Measurements from ENCODE around the gene GLYAT.

GLYAT gene, protein sequence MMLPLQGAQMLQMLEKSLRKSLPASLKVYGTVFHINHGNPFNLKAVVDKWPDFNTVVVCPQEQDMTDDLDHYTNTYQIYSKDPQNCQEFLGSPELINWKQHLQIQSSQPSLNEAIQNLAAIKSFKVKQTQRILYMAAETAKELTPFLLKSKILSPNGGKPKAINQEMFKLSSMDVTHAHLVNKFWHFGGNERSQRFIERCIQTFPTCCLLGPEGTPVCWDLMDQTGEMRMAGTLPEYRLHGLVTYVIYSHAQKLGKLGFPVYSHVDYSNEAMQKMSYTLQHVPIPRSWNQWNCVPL

GRCh38 chr11:58731819-58732218 lies at the start of gene GLYAT:
TSS of gene GLYAT (minus strand) at chr11:58731943. CDS start at chr11:58724496, 7,447 bp downstream.
- TF ChIP-seq GATA3 (IDR thresholded peaks at IDR 0.05; ENCODE audit: low read depth, low read length) (no peak), GATA2 (IDR thresholded peaks at IDR 0.05; ENCODE audit: low read depth, low read length) (no peak)

- TF ChIP-seq GATA2 (IDR thresholded peaks at IDR 0.05; ENCODE audit: low read depth, low read length) (no peak), GATA3 (IDR thresholded peaks at IDR 0.05; ENCODE audit: low read depth, low read length) (no peak)
These were observed 49.6 kb upstream of the GLYAT start for GRCh38 chr11:58781345-58781744.

GRCh38 chr11:58780578-58780977 lies 48.8 kb upstream of the GLYAT start:
- TF ChIP-seq GATA3 (IDR thresholded peaks at IDR 0.05; ENCODE audit: low read depth, low read length): no peak
- no peak for TF ChIP-seq GATA2 (IDR thresholded peaks at IDR 0.05; ENCODE audit: low read depth, low read length)

DNA sequence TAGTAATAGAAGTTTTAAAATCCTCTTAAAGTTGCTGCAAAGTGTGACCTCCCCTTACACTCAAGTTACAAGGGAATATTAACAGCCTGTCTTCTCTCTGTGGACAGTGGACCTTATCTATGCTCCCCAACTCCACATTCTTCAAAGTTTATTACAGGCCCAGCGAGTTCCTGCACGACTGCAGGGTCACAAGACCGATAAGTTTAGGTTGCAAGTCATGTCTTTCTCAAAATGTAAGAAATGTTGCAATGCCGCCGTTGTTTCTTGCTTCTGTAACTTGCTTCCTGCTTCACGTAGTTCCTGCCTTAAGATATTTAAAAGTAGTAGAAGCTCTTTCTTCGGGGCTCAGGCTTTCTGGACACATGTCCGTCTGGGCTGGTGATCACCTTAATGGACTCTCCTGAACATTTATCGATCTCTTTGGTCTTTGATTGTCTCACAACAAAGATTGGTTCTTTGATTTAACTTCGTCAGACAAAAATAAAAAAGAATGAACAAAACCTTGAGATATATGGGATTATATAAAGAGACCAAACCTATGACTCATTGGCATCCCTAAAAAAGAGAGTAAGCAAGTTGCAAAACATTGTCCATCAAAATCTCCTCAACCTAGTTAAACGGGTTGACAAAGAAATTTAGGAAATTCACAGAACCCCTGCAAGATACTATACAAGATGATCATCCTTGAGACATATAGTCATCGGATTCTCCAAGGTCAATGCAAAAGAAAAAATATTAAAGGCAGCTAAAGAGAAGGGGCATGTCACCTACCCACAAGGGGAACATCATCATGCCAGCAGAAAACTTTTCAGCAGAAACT lies 45.4 kb upstream of the GLYAT start:
- TF ChIP-seq GATA3 (IDR thresholded peaks at IDR 0.05; ENCODE audit: low read depth, low read length): no peak
- TF ChIP-seq GATA2 (IDR thresholded peaks at IDR 0.05; ENCODE audit: low read depth, low read length): no peak

DNA sequence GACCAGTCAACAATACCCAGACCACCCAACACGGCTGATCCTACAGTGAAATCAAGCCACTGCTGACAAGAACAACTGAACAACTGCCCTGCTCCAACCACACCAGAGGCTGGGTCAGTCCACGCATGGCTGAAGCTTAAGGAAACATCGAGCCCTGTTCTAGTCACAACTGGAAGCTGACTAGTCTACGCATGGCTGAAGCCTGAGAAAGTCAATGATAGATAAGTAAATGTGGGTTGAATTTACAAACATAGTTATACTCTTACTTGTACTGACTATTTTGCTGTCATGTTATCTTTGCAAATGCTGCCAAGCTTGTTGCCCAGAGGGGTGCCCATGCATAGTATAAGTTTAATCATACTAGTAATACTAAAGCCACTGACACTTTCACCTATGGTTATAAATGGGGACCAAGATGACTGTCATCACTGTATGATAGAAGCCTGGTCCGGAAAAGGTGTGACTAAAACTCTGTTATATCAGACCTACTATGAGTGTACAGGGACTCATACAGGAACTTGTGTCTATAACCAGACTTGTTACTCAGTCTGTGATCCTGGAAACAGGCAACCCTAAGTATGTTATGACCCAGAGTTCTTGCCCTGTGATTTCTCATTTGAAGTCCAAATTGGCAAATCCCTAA lies 43.4 kb upstream of the GLYAT start:
- TF ChIP-seq GATA2 (IDR thresholded peaks at IDR 0.05; ENCODE audit: low read depth, low read length): no peak
- TF ChIP-seq GATA3 (IDR thresholded peaks at IDR 0.05; ENCODE audit: low read depth, low read length): no peak

- TF ChIP-seq GATA3 (IDR thresholded peaks at IDR 0.05; ENCODE audit: low read depth, low read length): no peak
- TF ChIP-seq GATA2 (IDR thresholded peaks at IDR 0.05; ENCODE audit: low read depth, low read length): no peak
These were observed 42.4 kb upstream of the GLYAT start for GRCh38 chr11:58774164-58774593.

GRCh38 chr11:58773337-58773736 lies 41.6 kb upstream of the GLYAT start:
- TF ChIP-seq GATA2 (IDR thresholded peaks at IDR 0.05; ENCODE audit: low read depth, low read length) (no peak), GATA3 (IDR thresholded peaks at IDR 0.05; ENCODE audit: low read depth, low read length) (no peak)

DNA sequence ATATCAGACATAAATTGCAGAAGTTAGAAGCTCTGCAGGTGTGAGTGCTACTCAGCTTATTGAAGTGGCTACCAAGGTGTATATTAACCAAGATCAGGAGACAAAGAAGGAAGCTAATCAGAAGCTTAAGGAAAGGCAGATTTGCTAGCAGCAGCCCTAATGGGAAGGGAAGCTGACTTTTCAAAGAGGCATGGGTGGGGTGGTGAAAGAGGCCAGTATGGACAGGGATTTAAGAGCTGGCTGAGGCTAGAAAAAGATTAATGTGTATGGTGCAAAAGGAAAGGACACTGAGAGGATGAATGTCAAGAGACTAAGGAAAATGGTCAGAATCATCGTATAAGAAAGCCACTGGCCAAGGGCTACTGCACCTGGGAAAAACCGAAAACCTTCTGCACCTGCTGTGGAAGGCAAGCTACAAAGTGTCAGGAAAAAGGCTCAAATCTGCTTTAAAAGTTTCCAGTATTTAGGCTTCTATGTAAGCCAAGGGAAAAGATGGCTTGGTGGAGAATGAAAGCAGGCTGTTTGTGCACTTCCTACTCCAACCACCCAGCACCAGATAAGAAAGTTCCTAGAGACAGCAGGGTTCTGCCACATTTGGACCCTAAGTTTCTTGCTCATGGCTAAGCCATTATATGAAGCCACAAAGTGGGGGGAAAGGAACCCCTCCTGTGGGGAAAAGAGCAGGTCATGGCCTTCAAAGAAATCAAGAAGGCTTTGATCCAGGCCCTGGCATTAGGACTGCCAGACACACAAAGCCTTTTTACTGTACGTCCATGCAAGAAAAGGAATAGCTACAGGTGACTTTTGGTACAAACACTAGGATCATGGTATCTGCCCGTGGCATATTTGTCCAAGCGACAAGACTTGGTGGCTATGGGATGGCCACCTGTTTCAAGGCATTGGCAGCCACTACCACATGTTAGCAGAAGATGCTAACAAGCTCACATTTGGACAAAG lies 40.9 kb upstream of the GLYAT start:
- TF ChIP-seq GATA2 (IDR thresholded peaks at IDR 0.05; ENCODE audit: low read depth, low read length) (no peak), GATA3 (IDR thresholded peaks at IDR 0.05; ENCODE audit: low read depth, low read length) (no peak)

DNA sequence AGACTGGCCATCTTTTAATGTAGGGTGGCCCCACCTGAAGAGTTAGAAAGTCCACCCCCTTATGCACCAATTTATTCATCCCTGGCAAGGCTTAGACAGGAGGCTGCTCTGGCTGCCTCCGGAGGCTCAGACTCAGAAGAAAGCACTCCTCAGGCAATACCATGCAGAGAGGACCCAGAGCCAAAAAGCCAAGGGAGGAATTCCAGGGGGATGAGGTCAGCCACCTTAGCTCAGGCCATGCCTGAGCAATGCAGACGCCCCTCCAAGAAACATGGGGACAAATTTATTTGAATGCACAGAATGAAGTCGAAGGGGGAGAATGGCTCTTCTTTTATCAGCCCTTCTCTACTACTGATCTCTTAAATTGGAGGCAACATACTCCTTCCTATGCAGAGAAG lies 39.7 kb upstream of the GLYAT start:
- no peak for TF ChIP-seq GATA3 (IDR thresholded peaks at IDR 0.05; ENCODE audit: low read depth, low read length)
- no peak for TF ChIP-seq GATA2 (IDR thresholded peaks at IDR 0.05; ENCODE audit: low read depth, low read length)

GRCh38 chr11:58770627-58771457 lies 39.1 kb upstream of the GLYAT start:
- TF ChIP-seq GATA2 (IDR thresholded peaks at IDR 0.05; ENCODE audit: low read depth, low read length) (no peak), GATA3 (IDR thresholded peaks at IDR 0.05; ENCODE audit: low read depth, low read length) (no peak)

GRCh38 chr11:58770166-58770565 lies 38.4 kb upstream of the GLYAT start:
- TF ChIP-seq GATA3 (IDR thresholded peaks at IDR 0.05; ENCODE audit: low read depth, low read length) (no peak), GATA2 (IDR thresholded peaks at IDR 0.05; ENCODE audit: low read depth, low read length) (no peak)

DNA sequence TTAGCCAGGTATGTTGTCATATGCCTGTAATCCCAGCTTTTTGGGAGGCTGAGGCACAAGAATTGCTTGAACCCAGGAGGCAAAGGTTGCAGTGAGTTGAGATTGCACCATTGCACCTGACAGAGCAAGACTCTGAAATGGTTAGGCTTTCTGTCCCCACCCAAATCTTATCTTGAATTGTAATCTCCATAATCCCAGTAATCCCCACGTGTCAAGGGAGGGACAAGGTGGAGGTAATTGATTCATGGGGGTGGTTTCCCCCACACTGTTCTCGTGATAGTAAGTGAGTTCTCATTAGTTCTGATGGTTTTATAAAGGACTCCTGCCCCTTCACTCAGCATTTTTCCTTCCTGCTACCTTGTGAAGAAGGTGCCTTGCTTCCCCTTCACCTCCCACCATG lies 37.6 kb upstream of the GLYAT start:
- no peak for TF ChIP-seq GATA2 (IDR thresholded peaks at IDR 0.05; ENCODE audit: low read depth, low read length)
- TF ChIP-seq GATA3 (IDR thresholded peaks at IDR 0.05; ENCODE audit: low read depth, low read length): no peak

DNA sequence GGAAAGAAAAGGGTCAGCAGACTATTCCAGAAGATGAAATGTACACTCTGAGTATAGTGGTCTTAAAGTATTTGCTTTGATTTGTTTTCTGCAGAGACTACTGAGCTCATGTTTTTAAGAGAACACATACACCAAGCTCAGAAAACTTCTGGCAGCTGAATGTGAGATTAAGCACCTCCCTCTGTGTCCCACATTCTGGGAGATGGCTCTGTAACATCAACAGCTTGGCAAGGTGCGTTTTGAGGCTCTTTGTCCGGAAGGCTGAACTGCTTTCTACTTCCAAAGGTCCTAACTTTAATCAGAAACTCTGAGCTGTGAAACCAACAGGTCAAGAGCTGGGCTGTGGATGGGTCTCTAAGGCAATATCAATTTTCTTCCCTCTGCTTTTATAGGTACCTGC lies 36.4 kb upstream of the GLYAT start:
- TF ChIP-seq GATA2 (IDR thresholded peaks at IDR 0.05; ENCODE audit: low read depth, low read length) (no peak), GATA3 (IDR thresholded peaks at IDR 0.05; ENCODE audit: low read depth, low read length) (no peak)

All from SH-SY5Y (cell line).